Measurements from ENCODE around the gene NAV3. TPM values are rescaled to one million over a fixed set of nuclear protein-coding genes. Genes with fewer than 3 reads are reported as not detected.

The NAV3 gene
- total RNA-seq, 3 donors from 2014 or later, result 0.90 to 5.3 (median 2.5) TPM

- Histone ChIP-seq H3K36me3 (ENCODE audit: low read depth) (no peaks in the 10 kb centered on the region), H3K4me1 (ENCODE audit: low read depth) (no peaks in the 10 kb centered on the region), H3K4me3 (no peak overlapping the region), H3K9me3 (no peaks in the 10 kb centered on the region)
- DNase-seq, result no peak
- ATAC-seq, result no peak
- TF ChIP-seq CTCF (IDR thresholded peaks at IDR 0.05), result no peak
- intact Hi-C loops (cut with DNase I, micrococcal nuclease), result no loop called here
Observed at GRCh38 chr12:78121969-78122610, 291.4 kb downstream of the NAV3 start.

- no peak overlapping the region for H3K4me3 ChIP-seq
- TF ChIP-seq CTCF (IDR thresholded peaks at IDR 0.05), result no peak
- intact Hi-C loops (cut with DNase I, micrococcal nuclease), result no loop called here
- DNase-seq (no peak), ATAC-seq (no peak)
- no peaks in the 10 kb centered on the region for H3K4me1 ChIP-seq (ENCODE audit: low read depth)
- H3K36me3 ChIP-seq (ENCODE audit: low read depth), result no peaks in the 10 kb centered on the region
- no peaks in the 10 kb centered on the region for H3K9me3 ChIP-seq
Observed at GRCh38 chr12:78128211-78128610, 297.5 kb downstream of the NAV3 start.

- Histone ChIP-seq H3K4me1 (ENCODE audit: low read depth) (no peaks in the 10 kb centered on the region), H3K36me3 (ENCODE audit: low read depth) (no peaks in the 10 kb centered on the region), H3K4me3 (no peak overlapping the region), H3K9me3 (no peaks in the 10 kb centered on the region)
- DNase-seq, result no peak
- intact Hi-C loops (cut with DNase I, micrococcal nuclease), result no loop called here
- TF ChIP-seq CTCF (IDR thresholded peaks at IDR 0.05), result no peak
- no peak for ATAC-seq
Observed at GRCh38 chr12:78143717-78144116, 313.0 kb downstream of the NAV3 start.

GRCh38 chr12:78145398-78145797 lies 314.7 kb downstream of the NAV3 start:
- TF ChIP-seq CTCF (IDR thresholded peaks at IDR 0.05), result no peak
- no peak for ATAC-seq

GRCh38 chr12:78146365-78146772 lies 315.7 kb downstream of the NAV3 start:
- no peak for ATAC-seq
- DNase-seq, result no peak

More at GRCh38 chr12:78145398-78145797, 314.7 kb downstream of the NAV3 start:
- no peaks in the 10 kb centered on the region for H3K36me3 ChIP-seq (ENCODE audit: low read depth)
- H3K4me3 ChIP-seq, result no peak overlapping the region
- intact Hi-C loops (cut with DNase I, micrococcal nuclease), result no loop called here
- DNase-seq, result no peak
- H3K4me1 ChIP-seq (ENCODE audit: low read depth), result no peaks in the 10 kb centered on the region
- H3K9me3 ChIP-seq, result no peaks in the 10 kb centered on the region

More at GRCh38 chr12:78146365-78146772, 315.7 kb downstream of the NAV3 start:
- H3K36me3 ChIP-seq (ENCODE audit: low read depth), result no peaks in the 10 kb centered on the region
- TF ChIP-seq CTCF (IDR thresholded peaks at IDR 0.05), result peak; percentile 19
- H3K9me3 ChIP-seq, result no peaks in the 10 kb centered on the region
- intact Hi-C loops (cut with DNase I, micrococcal nuclease), result no loop called here
- no peaks in the 10 kb centered on the region for H3K4me1 ChIP-seq (ENCODE audit: low read depth)
- H3K4me3 ChIP-seq, result no peak overlapping the region
